ENCODE data around the gene MORN1. TPM values are rescaled to one million over a fixed set of nuclear protein-coding genes. Genes with fewer than 3 reads are reported as not detected.

Gene MORN1
- total and polyA plus RNA-seq, 2 experiments from 2014 or later = 4.5 to 9.4 TPM

DNA sequence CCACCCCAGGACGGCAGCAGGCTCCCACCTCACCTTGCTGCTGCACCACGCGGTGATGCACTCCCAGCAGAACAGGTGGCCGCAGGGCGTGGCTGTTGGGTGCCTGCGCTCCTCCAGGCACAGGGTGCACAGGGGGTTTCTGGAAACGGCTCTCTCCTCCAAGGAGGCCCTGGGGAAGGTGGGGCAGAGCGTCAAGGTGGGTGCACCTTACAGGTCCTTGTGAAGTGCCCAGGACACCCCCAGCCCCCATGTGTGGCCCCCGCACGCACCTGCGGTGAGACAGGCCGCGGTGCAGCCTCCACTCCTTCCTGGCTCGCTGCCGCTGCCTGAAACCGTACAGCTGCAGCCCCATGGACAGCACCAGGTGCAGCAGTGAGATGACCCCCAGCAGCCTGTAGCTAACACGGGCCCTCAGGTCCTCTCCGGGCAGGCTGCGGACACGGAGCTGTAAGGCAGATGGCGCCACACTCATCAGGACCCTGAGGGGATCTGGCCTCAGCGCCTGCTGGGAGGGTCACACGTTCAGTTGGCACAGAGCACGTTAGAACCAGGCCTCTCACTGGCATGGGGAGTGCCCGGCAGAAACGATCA lies 15.2 kb upstream of the MORN1 start:
- no peak for DNase-seq (ENCODE audit: low spot score)
- Histone ChIP-seq H3K9me3 (ENCODE audit: low read depth) (no peaks in the 10 kb centered on the region), H4K20me1 (ENCODE audit: insufficient read depth, poor library complexity, severe bottlenecking) (peaks cover 3% of the 10 kb centered on the region), H3K4me2 (no peak overlapping the region), H3K27ac (no peak overlapping the region), H2AFZ (no peak overlapping the region), H3K27me3 (no peaks in the 10 kb centered on the region), H3K36me3 (replicated peaks; ENCODE audit: insufficient read depth, low read depth) (no peaks in the 10 kb centered on the region), H3K79me2 (peaks cover 8% of the 10 kb centered on the region), H3K4me3 (no peak overlapping the region), H3K4me1 (ENCODE audit: insufficient read depth) (no peaks in the 10 kb centered on the region), H3K9me2 (replicated peaks; ENCODE audit: insufficient read depth) (no peaks in the 10 kb centered on the region)
- 89% methylated on average over 26 of the region's 26 CpGs for WGBS (ENCODE audit: low lambda C conversion rate, missing lambda C conversion rate)
- TF ChIP-seq EZH2phosphoT487 (IDR thresholded peaks at IDR 0.05; ENCODE audit: low read depth, severe bottlenecking, unreplicated experiment) = no peak
- TF ChIP-seq CTCF (IDR thresholded peaks at IDR 0.05; ENCODE audit: poor library complexity) = no peak
- no peak for TF ChIP-seq EZH2 (IDR thresholded peaks at IDR 0.05; ENCODE audit: borderline replicate concordance)

GRCh38 chr1:2405588-2406295 lies 14.4 kb upstream of the MORN1 start:
- Histone ChIP-seq H3K4me1 (ENCODE audit: insufficient read depth) (no peaks in the 10 kb centered on the region), H2AFZ (no peak overlapping the region), H3K27me3 (no peaks in the 10 kb centered on the region), H3K9me2 (replicated peaks; ENCODE audit: insufficient read depth) (no peaks in the 10 kb centered on the region), H3K4me3 (no peak overlapping the region), H3K36me3 (replicated peaks; ENCODE audit: insufficient read depth, low read depth) (no peaks in the 10 kb centered on the region), H3K79me2 (peaks cover under 1% of the 10 kb centered on the region), H3K27ac (no peak overlapping the region), H3K9me3 (ENCODE audit: low read depth) (no peaks in the 10 kb centered on the region), H3K4me2 (no peak overlapping the region), H4K20me1 (ENCODE audit: insufficient read depth, poor library complexity, severe bottlenecking) (peaks cover 5% of the 10 kb centered on the region)
- no peak for TF ChIP-seq CTCF (IDR thresholded peaks at IDR 0.05; ENCODE audit: poor library complexity)
- no peak for TF ChIP-seq EZH2 (IDR thresholded peaks at IDR 0.05; ENCODE audit: borderline replicate concordance)
- WGBS (ENCODE audit: low lambda C conversion rate, missing lambda C conversion rate) = 87% methylated on average over 27 of the region's 28 CpGs
- no peak for DNase-seq (ENCODE audit: low spot score)

DNA sequence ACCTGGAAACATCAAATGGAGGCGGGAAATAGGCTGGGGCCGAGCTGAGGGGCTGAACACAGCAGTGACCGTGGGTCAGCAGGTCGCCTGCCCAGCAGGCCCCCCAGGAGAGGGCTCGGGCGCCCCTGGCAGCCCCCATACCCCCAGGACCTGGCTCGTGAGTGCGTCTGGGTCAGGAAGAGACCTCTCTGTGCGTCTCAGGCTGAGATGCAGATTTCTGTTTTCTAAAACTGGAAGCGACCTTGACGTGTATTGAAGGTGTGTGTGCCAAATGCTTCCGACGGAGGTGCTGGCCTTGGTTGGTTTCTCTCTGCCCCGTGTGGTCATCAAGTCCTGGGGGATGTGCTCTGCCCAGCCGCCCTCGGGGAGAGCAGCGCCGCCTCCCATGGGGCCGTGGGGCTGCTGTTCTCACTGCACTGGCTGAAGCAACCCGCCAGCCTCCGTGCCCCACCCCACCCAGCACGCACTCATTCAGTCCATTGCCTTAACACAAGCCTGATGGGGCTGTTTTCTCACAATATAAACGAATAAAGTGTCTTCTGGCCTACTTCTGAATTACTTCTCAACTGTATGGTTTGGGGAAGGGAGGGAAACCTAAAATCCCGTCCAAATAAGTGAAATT lies 13.6 kb upstream of the MORN1 start:
- H3K9me2 ChIP-seq (replicated peaks; ENCODE audit: insufficient read depth) = no peaks in the 10 kb centered on the region
- H3K4me1 ChIP-seq (ENCODE audit: insufficient read depth) = no peaks in the 10 kb centered on the region
- no peak overlapping the region for H3K4me3 ChIP-seq
- peaks cover 1% of the 10 kb centered on the region for H3K79me2 ChIP-seq
- no peaks in the 10 kb centered on the region for H3K9me3 ChIP-seq (ENCODE audit: low read depth)
- no peak overlapping the region for H3K27ac ChIP-seq
- 90% methylated on average over 23 of the region's 24 CpGs for WGBS (ENCODE audit: low lambda C conversion rate, missing lambda C conversion rate)
- DNase-seq (ENCODE audit: low spot score) = no peak
- no peaks in the 10 kb centered on the region for H3K27me3 ChIP-seq
- no peak overlapping the region for H2AFZ ChIP-seq
- H4K20me1 ChIP-seq (ENCODE audit: insufficient read depth, poor library complexity, severe bottlenecking) = peaks cover 5% of the 10 kb centered on the region
- TF ChIP-seq CTCF (IDR thresholded peaks at IDR 0.05; ENCODE audit: poor library complexity) (no peak), EZH2 (IDR thresholded peaks at IDR 0.05; ENCODE audit: borderline replicate concordance) (no peak), EZH2phosphoT487 (IDR thresholded peaks at IDR 0.05; ENCODE audit: low read depth, severe bottlenecking, unreplicated experiment) (no peak)
- H3K4me2 ChIP-seq = no peak overlapping the region
- H3K36me3 ChIP-seq (replicated peaks; ENCODE audit: insufficient read depth, low read depth) = no peaks in the 10 kb centered on the region

Measured in hepatocyte (in vitro differentiated cells).